Cardiac septum (tissue), 1 donor: Measurements from ENCODE around the gene RARS1. TPM values are rescaled to one million over a fixed set of nuclear protein-coding genes. Genes with fewer than 3 reads are reported as not detected.

Source experiments
- DNase-seq: peaks from one replicate; pipeline ENCODE4 v3.0.0-alpha.2; 2020; ENCODE audit warnings: low spot score
- intact Hi-C: fragments of 100-400 bp; cut with DNase I; formaldehyde crosslinking; loops from one replicate; pipeline ENCODE4 v1.14.0; 2022
- long read RNA-seq: library from polyadenylated mRNA; unstranded; transcript quantifications from one replicate; pipeline ENCODE4 v2.0.0, GENCODE V29; 2021
- total RNA-seq: library from RNA; stranded (reverse); fragmentation: NEBNext Ultra II Directional; extraction: Animal tissue kit (Norgen Biotek cat#: 25700); gene quantifications from one replicate; pipeline ENCODE4 v1.2.1, GENCODE V29; 2021
- donor health status: DM: no; HTN: no; CAD: no.

RARS1 gene
- total RNA-seq, result 47.4 TPM
- long read RNA-seq, transcript RARS-201 (15 exons, 2,146 nt), result major isoform, 52 of 64 reads
- long read RNA-seq, partial matches to known transcripts, result 10 of 64 reads
- long read RNA-seq, other reads (novel, unspliced or antisense), result 2 of 64 reads

GRCh38 chr5:168486136-168486879 lies at the start of gene RARS1:
RARS1 (plus strand) TSS chr5:168486471; CDS start chr5:168486499, 28 bp downstream.
- DNase-seq, result peak; percentile 97
- intact Hi-C loops, result loop anchor here (5.0 to 10.0 kb wide), 2 partner anchors 91 to 1098 kb away; partner anchors contain the start of genes PANK3 and SPDL1

GRCh38 chr5:168438349-168438748 lies 47.9 kb upstream of the RARS1 start:
- intact Hi-C loops, result no loop called here
- DNase-seq, result no peak

GRCh38 chr5:168443533-168443932 lies 42.7 kb upstream of the RARS1 start:
- intact Hi-C loops, result no loop called here
- DNase-seq, result no peak

GRCh38 chr5:168443950-168444700 lies 42.1 kb upstream of the RARS1 start:
- intact Hi-C loops, result no loop called here
- no peak for DNase-seq

GRCh38 chr5:168446983-168447619 lies 39.2 kb upstream of the RARS1 start:
- intact Hi-C loops, result no loop called here
- DNase-seq, result no peak

- DNase-seq, result no peak
Measured at GRCh38 chr5:168447808-168448207, 38.5 kb upstream of the RARS1 start.

GRCh38 chr5:168449166-168449565 lies 37.1 kb upstream of the RARS1 start:
- no peak for DNase-seq
- intact Hi-C loops, result no loop called here

More at GRCh38 chr5:168447808-168448207, 38.5 kb upstream of the RARS1 start:
- intact Hi-C loops, result no loop called here

- intact Hi-C loops, result loop anchor here (10.0 kb wide), 1 partner anchor 157 kb away; the partner anchor contains the start of gene WWC1
- DNase-seq, result no peak
Measured at GRCh38 chr5:168451565-168451964, 34.7 kb upstream of the RARS1 start.

- no peak for DNase-seq
- intact Hi-C loops, result loop anchor here (10.0 kb wide), 1 partner anchor 160 kb away; the partner anchor contains the start of gene WWC1
Measured at GRCh38 chr5:168455201-168455600, 31.1 kb upstream of the RARS1 start.

- intact Hi-C loops, result loop anchor here (10.0 kb wide), 1 partner anchor 163 kb away; the partner anchor contains the start of gene WWC1
- no peak for DNase-seq
Measured at GRCh38 chr5:168457542-168457941, 28.7 kb upstream of the RARS1 start.

- intact Hi-C loops, result no loop called here
Measured at GRCh38 chr5:168460606-168461005, 25.7 kb upstream of the RARS1 start.

GRCh38 chr5:168463081-168463480 lies 23.2 kb upstream of the RARS1 start:
- no peak for DNase-seq
- intact Hi-C loops, result no loop called here

More at GRCh38 chr5:168460606-168461005, 25.7 kb upstream of the RARS1 start:
- DNase-seq, result no peak

- intact Hi-C loops, result no loop called here
- DNase-seq, result no peak
Measured at GRCh38 chr5:168464214-168464613, 22.1 kb upstream of the RARS1 start.

GRCh38 chr5:168464641-168465040 lies 21.6 kb upstream of the RARS1 start:
- intact Hi-C loops, result no loop called here
- no peak for DNase-seq

GRCh38 chr5:168467755-168468330 lies 18.4 kb upstream of the RARS1 start:
- no peak for DNase-seq
- intact Hi-C loops, result no loop called here

GRCh38 chr5:168468836-168469235 lies 17.4 kb upstream of the RARS1 start:
- intact Hi-C loops, result no loop called here

GRCh38 chr5:168469816-168470215 lies 16.5 kb upstream of the RARS1 start:
- intact Hi-C loops, result no loop called here
- no peak for DNase-seq

More at GRCh38 chr5:168468836-168469235, 17.4 kb upstream of the RARS1 start:
- no peak for DNase-seq

GRCh38 chr5:168471785-168472184 lies 14.5 kb upstream of the RARS1 start:
- intact Hi-C loops, result no loop called here
- DNase-seq, result no peak

- intact Hi-C loops, result no loop called here
Measured at GRCh38 chr5:168472329-168472728, 13.9 kb upstream of the RARS1 start.

More at GRCh38 chr5:168472329-168472728, 13.9 kb upstream of the RARS1 start:
- DNase-seq, result no peak
